Ishikawa (cell line): Measurements from ENCODE around the gene DKK1.

Experiments
- CEBPB ChIP-seq: IDR thresholded peaks from 2 replicates; pipeline ENCODE4 v1.6.1; 2012
- CREB1 ChIP-seq: IDR thresholded peaks from 2 replicates; pipeline ENCODE4 v1.6.1; 2012; ENCODE audit warnings: low read depth
- EGR1 ChIP-seq: IDR thresholded peaks from 2 replicates; pipeline ENCODE4 v1.6.1; 2012
- EP300 ChIP-seq: IDR thresholded peaks from 2 replicates; pipeline ENCODE4 v1.6.1; 2012; ENCODE audit warnings: borderline replicate concordance
- FOXM1 ChIP-seq: IDR thresholded peaks from 2 replicates; pipeline ENCODE4 v1.6.1; 2012; ENCODE audit warnings: low read depth, borderline replicate concordance
- NFIC ChIP-seq: IDR thresholded peaks from 2 replicates; pipeline ENCODE4 v1.6.1; 2012
- RAD21 ChIP-seq: IDR thresholded peaks from 2 replicates; pipeline ENCODE4 v1.6.1; 2012; ENCODE audit warnings: low read depth
- TAF1 ChIP-seq: IDR thresholded peaks from 2 replicates; pipeline ENCODE4 v1.6.1; 2012; ENCODE audit warnings: low read depth, mild to moderate bottlenecking
- TCF12 ChIP-seq: IDR thresholded peaks from 2 replicates; pipeline ENCODE4 v1.6.1; 2012; ENCODE audit warnings: low read depth
- TEAD4 ChIP-seq: IDR thresholded peaks from 2 replicates; pipeline ENCODE4 v1.6.1; 2012
- YY1 ChIP-seq: IDR thresholded peaks from 2 replicates; pipeline ENCODE4 v1.6.1; 2012; ENCODE audit warnings: low read depth
- ZBTB7A ChIP-seq: IDR thresholded peaks from 2 replicates; pipeline ENCODE4 v1.6.1; 2012; ENCODE audit warnings: low read depth
- TF ChIP-seq, protein P1 (sequence below): IDR thresholded peaks from 2 replicates; pipeline ENCODE4 v1.6.1; 2012
- TF ChIP-seq, protein P2 (sequence below): IDR thresholded peaks from 2 replicates; pipeline ENCODE4 v1.6.1; 2012; ENCODE audit warnings: low read depth, mild to moderate bottlenecking
- TF ChIP-seq, protein P3 (sequence below): IDR thresholded peaks from 2 replicates; pipeline ENCODE4 v1.6.1; 2012

DKK1 gene

DNA sequence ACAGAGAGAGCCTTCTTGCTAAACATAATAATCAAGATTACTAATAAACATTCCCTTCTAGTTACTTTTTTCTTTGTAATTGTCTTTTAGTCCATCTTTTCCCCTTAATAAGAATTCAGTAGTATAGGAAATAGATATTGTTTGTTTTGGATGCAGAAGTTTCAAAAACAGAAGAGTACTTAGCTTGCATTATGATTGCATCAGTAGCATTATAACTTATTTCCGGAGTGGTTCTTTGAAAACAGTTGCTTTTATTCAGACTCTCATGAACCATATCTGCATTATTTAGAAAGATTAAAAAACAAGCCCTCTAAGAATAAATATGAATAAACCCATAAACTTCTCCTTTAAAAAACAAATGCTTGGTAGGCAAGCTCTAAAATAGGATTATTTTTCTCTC, 34.0 kb upstream of the DKK1 start:
- TF ChIP-seq TAF1 (no peak), FOXM1 (no peak), CEBPB (no peak), RAD21 (no peak), ZBTB7A (no peak)
- TF ChIP-seq, protein P1, sequence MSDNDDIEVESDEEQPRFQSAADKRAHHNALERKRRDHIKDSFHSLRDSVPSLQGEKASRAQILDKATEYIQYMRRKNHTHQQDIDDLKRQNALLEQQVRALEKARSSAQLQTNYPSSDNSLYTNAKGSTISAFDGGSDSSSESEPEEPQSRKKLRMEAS: no peak
- TF ChIP-seq, protein P2, sequence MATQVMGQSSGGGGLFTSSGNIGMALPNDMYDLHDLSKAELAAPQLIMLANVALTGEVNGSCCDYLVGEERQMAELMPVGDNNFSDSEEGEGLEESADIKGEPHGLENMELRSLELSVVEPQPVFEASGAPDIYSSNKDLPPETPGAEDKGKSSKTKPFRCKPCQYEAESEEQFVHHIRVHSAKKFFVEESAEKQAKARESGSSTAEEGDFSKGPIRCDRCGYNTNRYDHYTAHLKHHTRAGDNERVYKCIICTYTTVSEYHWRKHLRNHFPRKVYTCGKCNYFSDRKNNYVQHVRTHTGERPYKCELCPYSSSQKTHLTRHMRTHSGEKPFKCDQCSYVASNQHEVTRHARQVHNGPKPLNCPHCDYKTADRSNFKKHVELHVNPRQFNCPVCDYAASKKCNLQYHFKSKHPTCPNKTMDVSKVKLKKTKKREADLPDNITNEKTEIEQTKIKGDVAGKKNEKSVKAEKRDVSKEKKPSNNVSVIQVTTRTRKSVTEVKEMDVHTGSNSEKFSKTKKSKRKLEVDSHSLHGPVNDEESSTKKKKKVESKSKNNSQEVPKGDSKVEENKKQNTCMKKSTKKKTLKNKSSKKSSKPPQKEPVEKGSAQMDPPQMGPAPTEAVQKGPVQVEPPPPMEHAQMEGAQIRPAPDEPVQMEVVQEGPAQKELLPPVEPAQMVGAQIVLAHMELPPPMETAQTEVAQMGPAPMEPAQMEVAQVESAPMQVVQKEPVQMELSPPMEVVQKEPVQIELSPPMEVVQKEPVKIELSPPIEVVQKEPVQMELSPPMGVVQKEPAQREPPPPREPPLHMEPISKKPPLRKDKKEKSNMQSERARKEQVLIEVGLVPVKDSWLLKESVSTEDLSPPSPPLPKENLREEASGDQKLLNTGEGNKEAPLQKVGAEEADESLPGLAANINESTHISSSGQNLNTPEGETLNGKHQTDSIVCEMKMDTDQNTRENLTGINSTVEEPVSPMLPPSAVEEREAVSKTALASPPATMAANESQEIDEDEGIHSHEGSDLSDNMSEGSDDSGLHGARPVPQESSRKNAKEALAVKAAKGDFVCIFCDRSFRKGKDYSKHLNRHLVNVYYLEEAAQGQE: no peak

DNA sequence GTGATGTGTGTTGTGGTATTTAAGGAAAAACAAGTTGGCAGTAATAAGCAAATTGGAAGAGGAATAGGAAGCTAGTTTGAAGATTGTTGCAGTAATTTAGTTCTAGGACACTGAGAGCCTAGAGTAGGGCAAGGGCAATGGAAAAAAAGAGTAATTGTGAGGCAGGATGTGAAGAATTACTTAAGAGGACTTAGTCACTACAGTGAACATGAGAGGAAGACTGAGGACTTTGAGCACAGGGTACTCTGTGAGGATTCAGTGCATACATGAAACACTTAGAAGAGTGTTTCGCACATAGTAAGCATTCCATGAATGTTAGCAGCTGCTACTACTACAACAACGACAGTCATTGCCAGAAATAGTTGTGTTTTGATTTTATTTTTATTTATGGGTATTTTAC, 30.9 kb upstream of the DKK1 start:
- TF ChIP-seq TEAD4 (no peak), EP300 (no peak)

DNA sequence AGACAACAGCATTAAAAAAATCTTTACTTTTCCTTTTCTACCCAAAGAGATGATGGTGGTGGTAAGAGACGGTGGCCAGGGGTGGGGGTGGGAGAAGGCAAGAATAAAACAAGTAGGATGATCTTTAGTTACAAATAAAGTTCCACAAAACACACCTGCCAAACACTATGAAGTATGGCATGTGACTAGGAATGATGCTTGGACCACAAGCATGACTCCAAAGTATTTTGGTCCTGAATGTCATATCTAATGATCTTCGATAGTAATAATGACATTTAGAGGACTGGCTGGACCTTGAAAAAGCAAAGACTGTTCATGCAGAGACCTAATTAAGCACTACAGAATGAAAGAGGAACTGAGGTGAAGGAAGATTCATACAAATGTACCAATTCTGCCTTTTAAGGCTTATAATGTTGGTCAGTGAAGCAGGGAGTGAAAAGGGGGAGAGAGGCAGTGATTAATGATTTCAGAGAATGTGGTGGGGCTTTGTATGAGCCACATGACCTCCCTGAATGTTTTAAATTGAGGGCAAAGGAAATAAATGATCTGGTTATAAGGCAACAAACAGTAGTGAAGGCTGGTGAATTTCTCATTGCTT, 29.6 kb upstream of the DKK1 start:
- TF ChIP-seq, protein P2: no peak
- TF ChIP-seq CREB1 (no peak), TAF1 (no peak), ZBTB7A (no peak), TEAD4 (no peak), EGR1 (no peak), RAD21 (no peak), TCF12 (no peak), YY1 (no peak), CEBPB (no peak), EP300 (no peak)
- TF ChIP-seq, protein P3, sequence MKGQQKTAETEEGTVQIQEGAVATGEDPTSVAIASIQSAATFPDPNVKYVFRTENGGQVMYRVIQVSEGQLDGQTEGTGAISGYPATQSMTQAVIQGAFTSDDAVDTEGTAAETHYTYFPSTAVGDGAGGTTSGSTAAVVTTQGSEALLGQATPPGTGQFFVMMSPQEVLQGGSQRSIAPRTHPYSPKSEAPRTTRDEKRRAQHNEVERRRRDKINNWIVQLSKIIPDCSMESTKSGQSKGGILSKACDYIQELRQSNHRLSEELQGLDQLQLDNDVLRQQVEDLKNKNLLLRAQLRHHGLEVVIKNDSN: no peak

DNA sequence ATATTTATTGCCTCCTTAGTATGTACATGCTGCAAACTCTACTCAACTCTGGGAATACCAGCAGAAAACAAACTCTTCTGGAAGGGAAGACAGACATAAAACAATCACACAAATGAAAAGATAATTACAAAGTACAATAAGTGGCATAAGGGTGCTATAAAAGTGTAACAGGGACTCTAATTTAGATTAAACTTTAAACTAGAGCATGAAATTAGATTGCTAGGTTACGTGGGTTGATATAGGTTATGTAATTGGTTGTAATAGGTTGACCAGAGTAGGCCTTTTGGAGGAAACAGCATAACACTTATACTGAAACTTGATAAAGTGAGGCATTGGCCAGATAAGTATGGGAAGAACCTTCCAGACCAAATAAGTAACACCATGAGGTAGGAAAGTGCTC, 26.2 kb upstream of the DKK1 start:
- TF ChIP-seq TCF12: no peak
- TF ChIP-seq FOXM1: no peak
- TF ChIP-seq, protein P1: no peak
- no peak for TF ChIP-seq RAD21
- no peak for TF ChIP-seq CREB1
- TF ChIP-seq, protein P3: no peak
- TF ChIP-seq NFIC: no peak
- no peak for TF ChIP-seq CEBPB
- no peak for TF ChIP-seq TEAD4

DNA sequence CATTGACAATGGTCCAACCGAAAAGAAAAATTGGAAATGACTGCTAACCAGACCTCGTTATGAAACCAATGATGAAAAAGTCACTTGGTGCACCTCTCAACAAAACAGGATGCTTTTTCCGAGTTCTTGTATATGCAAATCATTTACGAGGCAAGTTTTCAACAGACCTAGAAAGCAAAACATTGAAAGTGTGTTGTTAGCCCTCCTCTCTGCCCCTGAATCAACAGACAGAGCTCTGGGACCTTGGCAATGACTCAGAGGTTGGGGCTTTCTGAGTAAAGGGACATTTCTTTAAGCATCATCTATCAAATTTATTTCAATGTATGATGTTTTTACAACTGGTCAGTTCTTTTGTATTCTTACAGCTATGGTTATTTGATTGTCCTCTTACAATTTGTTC, 16.3 kb upstream of the DKK1 start:
- TF ChIP-seq RAD21 (no peak), EP300 (no peak), TEAD4 (no peak)

DNA sequence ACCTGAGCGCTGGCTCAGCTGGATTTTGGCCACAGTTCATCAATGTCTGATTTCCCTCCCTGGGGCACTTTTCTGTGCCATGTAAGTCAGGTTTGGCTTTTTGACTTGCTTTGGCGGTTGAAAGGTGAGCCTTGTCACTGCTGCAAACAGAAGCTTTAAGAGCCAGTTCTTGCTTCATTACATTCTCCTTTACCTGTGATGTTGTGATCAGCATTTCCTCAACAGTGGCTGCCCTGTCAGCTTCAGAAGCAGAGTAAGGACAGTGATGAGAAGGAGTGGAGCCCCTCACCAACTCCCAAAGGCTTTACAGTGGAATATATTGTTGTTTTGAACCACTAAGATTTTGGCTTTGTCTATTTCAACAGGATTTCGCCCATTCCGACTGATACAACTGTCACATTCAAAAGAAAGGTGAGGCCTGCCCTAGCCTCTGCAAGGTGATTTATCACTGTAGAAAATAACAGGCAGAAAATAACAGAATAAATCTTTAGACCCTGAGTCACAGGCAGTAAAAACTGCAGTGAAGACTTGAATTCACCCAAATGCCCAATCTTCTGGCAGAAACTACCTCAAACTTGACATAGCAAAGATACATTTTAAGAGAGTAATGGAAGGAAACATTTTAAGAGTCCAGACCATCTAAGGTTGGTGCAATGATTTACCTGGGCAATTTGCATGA, 13.3 kb upstream of the DKK1 start:
- TF ChIP-seq FOXM1 (no peak), EGR1 (no peak), TCF12 (no peak), CEBPB (no peak), NFIC (no peak), YY1 (no peak), EP300 (no peak)
- TF ChIP-seq, protein P3: no peak
- TF ChIP-seq, protein P1: no peak
- TF ChIP-seq, protein P2: no peak
